ES-I3 (cell line): ENCODE data around the gene TRAPPC6A.

Experiments used
- H3K36me3 ChIP-seq: 2 replicates; pipeline ENCODE4 v1.6.1; 2013; ENCODE audit warnings: mild to moderate bottlenecking, low read length, control low read depth, moderate library complexity; ENCODE audit not compliant: insufficient read depth
- H3K4me1 ChIP-seq: 2 replicates; pipeline ENCODE4 v1.6.1; 2013; ENCODE audit warnings: mild to moderate bottlenecking, control low read depth, low read length; ENCODE audit not compliant: insufficient read depth
- H3K9ac ChIP-seq: 2 replicates; pipeline ENCODE4 v1.6.1; 2013; ENCODE audit warnings: low read depth, mild to moderate bottlenecking, low read length, moderate library complexity
- H3K9me3 ChIP-seq: 2 replicates; pipeline ENCODE4 v1.6.1; 2013; ENCODE audit warnings: mild to moderate bottlenecking, low read length, moderate library complexity; ENCODE audit not compliant: control insufficient read depth, insufficient read depth

TRAPPC6A gene

GRCh38 chr19:45142016-45142725, 35.9 kb downstream of the TRAPPC6A start:
- no peaks in the 10 kb centered on the region for H3K9me3 ChIP-seq
- peaks cover 3% of the 10 kb centered on the region; the same call in 1 of the 2 replicates for H3K36me3 ChIP-seq
- H3K4me1 ChIP-seq = 0 out of 2 replicates have a peak, but pooled peaks cover 3% of the 10 kb centered on the region
- H3K9ac ChIP-seq = no peak overlapping the region

- H3K4me1 ChIP-seq = peaks cover 7% of the 10 kb centered on the region; the same call in 1 of the 2 replicates
- peaks cover 3% of the 10 kb centered on the region; the same call in 1 of the 2 replicates for H3K36me3 ChIP-seq
- no peaks in the 10 kb centered on the region for H3K9me3 ChIP-seq
- no peak overlapping the region for H3K9ac ChIP-seq
Measured at GRCh38 chr19:45141203-45141900, 36.7 kb downstream of the TRAPPC6A start.

GRCh38 chr19:45140533-45140932, 37.5 kb downstream of the TRAPPC6A start:
- H3K9me3 ChIP-seq = no peaks in the 10 kb centered on the region
- peaks cover 3% of the 10 kb centered on the region; the same call in 1 of the 2 replicates for H3K36me3 ChIP-seq
- H3K9ac ChIP-seq = no peak overlapping the region
- H3K4me1 ChIP-seq = peaks cover 11% of the 10 kb centered on the region; the same call in 1 of the 2 replicates

- Histone ChIP-seq H3K36me3 (peaks cover 3% of the 10 kb centered on the region; the same call in 1 of the 2 replicates), H3K4me1 (peaks cover 11% of the 10 kb centered on the region; the same call in 1 of the 2 replicates), H3K9me3 (no peaks in the 10 kb centered on the region), H3K9ac (no peak overlapping the region)
Measured at GRCh38 chr19:45140144-45140503, 37.9 kb downstream of the TRAPPC6A start.

- H3K9me3 ChIP-seq = no peaks in the 10 kb centered on the region
- peaks cover 11% of the 10 kb centered on the region; the same call in 1 of the 2 replicates for H3K4me1 ChIP-seq
- no peak overlapping the region for H3K9ac ChIP-seq
- no peaks in the 10 kb centered on the region for H3K36me3 ChIP-seq
Measured at GRCh38 chr19:45139286-45140143, 38.5 kb downstream of the TRAPPC6A start.

GRCh38 chr19:45138303-45138751, 39.7 kb downstream of the TRAPPC6A start:
- H3K36me3 ChIP-seq = no peaks in the 10 kb centered on the region

GRCh38 chr19:45137179-45137761, 40.8 kb downstream of the TRAPPC6A start:
- H3K9ac ChIP-seq = no peak overlapping the region

More at GRCh38 chr19:45138303-45138751, 39.7 kb downstream of the TRAPPC6A start:
- Histone ChIP-seq H3K9me3 (no peaks in the 10 kb centered on the region), H3K9ac (no peak overlapping the region), H3K4me1 (peaks cover 11% of the 10 kb centered on the region; the same call in 1 of the 2 replicates)

GRCh38 chr19:45136507-45137178, 41.4 kb downstream of the TRAPPC6A start:
- Histone ChIP-seq H3K4me1 (peaks cover 11% of the 10 kb centered on the region; the same call in 1 of the 2 replicates), H3K36me3 (no peaks in the 10 kb centered on the region), H3K9me3 (no peaks in the 10 kb centered on the region), H3K9ac (no peak overlapping the region)

More at GRCh38 chr19:45137179-45137761, 40.8 kb downstream of the TRAPPC6A start:
- Histone ChIP-seq H3K36me3 (no peaks in the 10 kb centered on the region), H3K4me1 (peaks cover 11% of the 10 kb centered on the region; the same call in 1 of the 2 replicates), H3K9me3 (no peaks in the 10 kb centered on the region)

GRCh38 chr19:45135176-45135885, 42.7 kb downstream of the TRAPPC6A start:
- Histone ChIP-seq H3K4me1 (peaks cover 11% of the 10 kb centered on the region; the same call in 1 of the 2 replicates), H3K9me3 (no peaks in the 10 kb centered on the region), H3K9ac (no peak overlapping the region), H3K36me3 (no peaks in the 10 kb centered on the region)

GRCh38 chr19:45133661-45134060, 44.4 kb downstream of the TRAPPC6A start:
- no peaks in the 10 kb centered on the region for H3K9me3 ChIP-seq
- H3K9ac ChIP-seq = no peak overlapping the region
- no peaks in the 10 kb centered on the region for H3K36me3 ChIP-seq
- peaks cover 11% of the 10 kb centered on the region; the same call in 1 of the 2 replicates for H3K4me1 ChIP-seq

- Histone ChIP-seq H3K36me3 (no peaks in the 10 kb centered on the region), H3K4me1 (peaks cover 1% of the 10 kb centered on the region; the same call in 1 of the 2 replicates), H3K9ac (no peak overlapping the region), H3K9me3 (no peaks in the 10 kb centered on the region)
Measured at GRCh38 chr19:45130888-45131615, 47.0 kb downstream of the TRAPPC6A start.

GRCh38 chr19:45130236-45130635, 47.8 kb downstream of the TRAPPC6A start:
- Histone ChIP-seq H3K9ac (no peak overlapping the region), H3K9me3 (no peaks in the 10 kb centered on the region), H3K4me1 (peaks cover 5% of the 10 kb centered on the region; the same call in 1 of the 2 replicates), H3K36me3 (no peaks in the 10 kb centered on the region)
